ENCODE data around the gene ALOX5AP.

- TF ChIP-seq SP1 (CRISPR knock-in tag; IDR thresholded peaks at IDR 0.05), result no peak
- TF ChIP-seq POLR2AphosphoS5 (IDR thresholded peaks at IDR 0.05; ENCODE audit: control insufficient read depth, insufficient read depth, low read depth, low read length), result no peak
- TF ChIP-seq POLR2A (conservative IDR thresholded peaks at IDR 0.05), result no peak
- no peak for TF ChIP-seq YY1 (IDR thresholded peaks at IDR 0.05; ENCODE audit: borderline replicate concordance in 1 of 3, control insufficient read depth in 1 of 3, extremely low read depth in 1 of 3, insufficient read depth in 3 of 3, insufficient read length in 1 of 3, insufficient replicate concordance in 2 of 3, low read depth in 1 of 3, low read length in 2 of 3)
- no peak for TF ChIP-seq NBN (IDR thresholded peaks at IDR 0.05; ENCODE audit: low read depth)
- TF ChIP-seq KHSRP (IDR thresholded peaks at IDR 0.05), result no peak
- TF ChIP-seq ESRRA (IDR thresholded peaks at IDR 0.05; ENCODE audit: borderline replicate concordance, low read depth), result no peak
- no peak for TF ChIP-seq EP300 (IDR thresholded peaks at IDR 0.05; ENCODE audit: low read length)
- no peak for TF ChIP-seq MAX (CRISPR knock-in tag; IDR thresholded peaks at IDR 0.05)
- TF ChIP-seq FOS (IDR thresholded peaks at IDR 0.05; ENCODE audit: extremely low read depth, insufficient read length), result no peak
- no peak for TF ChIP-seq GABPB2 (CRISPR knock-in tag; conservative IDR thresholded peaks at IDR 0.05)
Observed at GRCh38 chr13:30738526-30739236, 3.3 kb downstream of the ALOX5AP start.

Measured in K562 (cell line).